ENCODE measurements around the gene ERICH3.

The ERICH3 gene, protein sequence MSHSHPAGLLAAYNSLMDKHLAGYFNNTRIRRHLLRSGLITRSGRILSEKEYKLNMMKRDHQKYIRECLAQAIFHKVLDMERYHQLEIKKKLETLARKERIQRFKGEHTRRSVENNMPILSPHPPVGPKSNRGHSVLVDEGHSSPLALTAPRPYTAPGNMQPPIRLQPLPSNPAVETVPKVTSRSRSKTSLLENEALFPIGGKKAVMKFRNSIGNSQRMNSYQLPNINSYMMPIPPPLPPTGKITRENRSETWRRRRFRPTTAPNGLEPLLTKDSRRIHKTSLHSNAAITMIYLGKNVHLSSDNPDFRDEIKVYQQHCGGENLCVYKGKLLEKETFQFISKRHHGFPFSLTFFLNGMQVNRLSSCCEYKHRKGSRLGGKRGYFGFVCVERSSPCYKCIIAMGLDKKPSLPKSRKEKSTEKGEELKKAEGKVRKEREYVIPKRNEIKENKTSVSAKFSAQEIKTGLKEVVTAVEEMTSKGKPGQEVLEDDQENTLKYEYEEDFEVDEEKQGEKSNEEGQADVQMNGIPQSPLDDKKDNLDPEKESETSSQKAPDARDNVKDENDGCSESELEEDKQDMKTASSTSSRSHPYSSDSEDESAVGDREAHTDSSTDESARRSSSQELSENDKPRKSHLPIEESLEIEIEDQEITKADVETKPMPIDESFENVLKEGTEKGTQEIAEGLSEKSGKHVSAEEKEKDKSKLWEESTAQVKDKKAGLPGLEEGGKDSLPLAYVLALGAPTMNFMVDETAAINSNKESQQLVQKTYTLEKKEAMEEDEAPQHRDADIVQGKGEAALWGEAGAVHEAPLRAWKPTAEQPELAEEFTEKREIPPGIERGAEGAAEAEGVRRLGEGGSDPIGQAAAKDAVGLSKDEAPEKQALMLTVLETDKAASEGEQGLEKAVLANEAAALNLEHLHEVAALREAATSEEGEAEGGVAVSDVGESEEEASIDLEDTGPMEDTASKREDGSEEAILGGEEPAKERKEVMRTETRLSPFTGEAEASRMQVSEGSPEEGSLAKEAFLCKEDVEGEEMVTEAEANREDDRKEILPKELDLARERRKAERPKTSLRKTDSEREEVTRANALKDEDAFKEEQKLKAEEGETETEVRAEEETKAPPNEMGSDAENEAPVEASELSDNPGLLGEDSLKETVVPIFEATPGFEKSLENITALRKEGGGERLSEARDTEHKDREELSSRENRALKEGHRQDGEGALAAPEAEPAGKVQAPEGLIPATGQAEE (N-terminal part only)

DNA sequence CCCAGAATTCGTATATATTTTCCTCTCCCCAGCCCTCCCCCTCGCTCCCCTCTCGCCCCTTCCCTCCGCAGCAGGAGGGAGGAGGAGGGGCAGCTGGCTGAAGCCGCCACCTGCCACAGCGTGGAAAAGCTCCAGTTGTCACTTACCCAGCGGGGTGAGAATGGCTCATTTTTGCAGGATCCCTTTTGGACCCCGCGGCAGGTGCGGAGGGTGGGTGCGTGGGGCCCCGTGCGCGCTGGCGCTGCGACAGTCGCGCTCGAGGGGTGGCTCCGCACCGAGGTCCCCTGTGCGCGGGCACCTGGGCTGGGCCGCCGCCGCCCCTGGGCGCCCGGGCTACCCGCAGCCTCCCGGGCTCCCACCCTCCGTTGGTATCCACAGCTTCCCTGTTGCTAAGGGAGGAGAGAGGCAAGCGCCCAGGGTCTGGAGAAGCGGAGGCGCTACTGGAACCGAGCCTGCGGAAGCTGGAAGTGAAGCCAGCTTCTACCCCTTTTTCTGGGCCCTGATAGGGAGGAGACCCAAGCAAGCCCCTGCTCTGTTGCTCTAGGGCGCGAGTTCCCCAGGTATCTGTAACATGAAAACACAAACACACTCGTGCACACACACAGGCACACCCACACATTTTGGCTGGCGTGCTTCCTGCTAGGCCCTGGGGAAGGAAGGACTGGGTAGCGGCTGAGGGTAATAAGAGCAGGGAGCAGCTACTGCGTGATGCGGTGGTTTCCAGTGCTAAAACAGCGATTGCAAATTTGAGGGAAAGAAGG lies at the start of gene ERICH3:
Gene ERICH3 (minus strand): TSS at position 442 of the 761 bp plus-strand sequence. CDS start 273 bp downstream, at position 169.
- DNase-seq (ENCODE audit: extremely low read depth in 1 of 2, low read depth in 1 of 2): no peak

DNA sequence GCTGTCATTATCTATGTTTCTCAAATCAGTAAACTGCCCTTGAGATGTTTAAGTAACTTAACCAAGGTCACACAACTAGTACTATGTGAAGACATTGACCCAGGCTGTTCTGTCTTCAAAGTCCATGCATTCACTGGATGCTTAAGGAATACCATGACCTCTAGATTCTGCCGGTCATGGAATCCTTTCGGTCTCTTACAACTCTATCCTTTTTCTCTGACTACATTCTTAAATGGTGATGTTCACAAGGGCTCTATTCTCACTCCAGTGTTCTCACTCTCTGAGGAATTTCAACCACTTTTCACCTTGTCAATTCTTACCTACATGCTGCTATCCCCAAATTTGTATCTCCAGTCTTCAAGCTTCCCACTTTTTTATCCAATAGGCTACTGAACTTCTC lies 44.0 kb upstream of the ERICH3 start:
- no peak for DNase-seq (ENCODE audit: extremely low read depth in 1 of 2, low read depth in 1 of 2)

DNA sequence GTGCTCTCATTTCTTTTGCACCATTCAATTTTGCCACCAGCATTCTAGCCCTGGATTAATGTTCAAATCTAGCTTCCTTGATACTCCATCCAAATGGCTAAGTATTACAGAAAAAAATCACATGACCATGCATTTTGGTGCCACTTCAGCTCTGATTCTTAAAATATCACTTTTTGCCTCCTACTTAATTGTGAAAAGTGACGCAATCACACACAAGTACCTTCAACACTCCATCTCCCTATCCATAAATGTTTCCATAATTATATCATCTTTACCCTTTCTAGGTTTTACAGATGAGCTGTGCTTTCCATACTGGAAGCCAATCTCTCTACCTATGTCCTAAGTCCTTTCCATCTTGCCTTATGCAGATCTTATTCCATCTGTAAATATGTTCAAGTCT lies 43.2 kb upstream of the ERICH3 start:
- DNase-seq (ENCODE audit: extremely low read depth in 1 of 2, low read depth in 1 of 2): no peak

DNA sequence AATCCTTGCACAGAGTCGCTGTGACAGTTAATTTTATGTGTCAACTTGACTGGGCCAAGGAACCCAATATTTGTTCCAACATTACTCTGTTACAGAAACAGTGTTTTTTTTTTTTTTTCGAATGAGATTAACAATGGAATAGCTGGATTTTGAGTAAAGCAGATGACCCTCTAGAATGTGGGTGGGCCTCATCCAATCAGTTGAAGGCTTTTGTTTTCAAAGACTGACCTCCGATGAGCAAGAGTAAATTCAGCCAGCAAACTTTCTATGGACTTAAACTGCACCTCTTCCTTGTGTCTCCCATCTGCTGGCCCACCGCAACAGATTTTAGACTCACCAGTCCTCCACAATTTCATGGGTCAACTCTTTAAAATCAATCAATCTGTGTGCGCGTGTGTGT lies 42.2 kb upstream of the ERICH3 start:
- no peak for DNase-seq (ENCODE audit: extremely low read depth in 1 of 2, low read depth in 1 of 2)

DNA sequence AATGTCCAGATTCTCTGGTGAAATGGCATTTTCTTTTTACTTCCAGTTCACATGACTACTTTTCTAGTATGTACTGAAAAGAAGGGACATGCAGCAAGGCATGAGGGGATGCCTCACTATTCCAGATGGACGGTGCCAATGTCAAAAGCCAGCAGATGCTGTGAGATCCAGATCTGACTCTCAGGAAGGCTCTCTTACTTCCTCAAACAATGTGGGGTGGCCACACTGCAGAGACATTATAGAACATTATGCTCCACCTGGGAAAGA lies 41.6 kb upstream of the ERICH3 start:
- DNase-seq (ENCODE audit: extremely low read depth in 1 of 2, low read depth in 1 of 2): no peak

DNA sequence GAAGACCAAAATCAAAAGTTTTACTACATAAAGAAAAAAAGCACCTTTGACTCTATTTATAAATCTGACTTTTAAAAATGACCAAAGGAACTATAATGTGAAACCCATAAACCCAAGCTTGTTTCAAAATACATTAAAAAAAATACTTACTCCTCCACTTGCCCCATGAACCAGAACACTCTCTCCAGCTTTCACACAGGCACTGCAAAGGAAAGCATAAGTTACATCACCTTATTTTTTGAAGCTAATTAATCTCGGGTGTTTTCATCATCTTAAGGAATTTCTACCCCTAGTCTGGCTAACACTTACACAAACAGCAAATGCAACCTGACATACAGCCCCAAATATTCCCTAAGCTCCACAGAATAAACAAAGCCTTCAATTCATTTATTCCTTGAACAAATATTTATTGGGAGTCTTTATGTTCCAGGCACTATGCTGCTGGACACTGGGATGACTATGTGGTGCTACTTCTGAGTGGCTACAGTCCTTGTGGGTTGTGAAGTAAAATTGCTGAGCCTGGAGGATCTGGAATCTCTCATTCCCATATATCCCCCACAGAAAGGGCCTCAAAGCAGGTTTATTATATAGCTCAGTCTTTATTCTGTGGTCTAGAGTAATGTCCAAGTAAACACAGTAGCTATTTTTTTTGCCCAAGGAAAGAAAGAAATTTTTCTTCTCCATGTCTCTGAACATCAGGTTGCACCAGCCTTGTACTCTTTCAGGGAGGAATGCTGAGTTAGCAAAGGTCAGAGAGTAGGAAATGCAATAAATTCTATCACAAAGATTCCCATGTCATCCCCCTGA lies 41.0 kb upstream of the ERICH3 start:
- DNase-seq (ENCODE audit: extremely low read depth in 1 of 2, low read depth in 1 of 2): no peak

DNA sequence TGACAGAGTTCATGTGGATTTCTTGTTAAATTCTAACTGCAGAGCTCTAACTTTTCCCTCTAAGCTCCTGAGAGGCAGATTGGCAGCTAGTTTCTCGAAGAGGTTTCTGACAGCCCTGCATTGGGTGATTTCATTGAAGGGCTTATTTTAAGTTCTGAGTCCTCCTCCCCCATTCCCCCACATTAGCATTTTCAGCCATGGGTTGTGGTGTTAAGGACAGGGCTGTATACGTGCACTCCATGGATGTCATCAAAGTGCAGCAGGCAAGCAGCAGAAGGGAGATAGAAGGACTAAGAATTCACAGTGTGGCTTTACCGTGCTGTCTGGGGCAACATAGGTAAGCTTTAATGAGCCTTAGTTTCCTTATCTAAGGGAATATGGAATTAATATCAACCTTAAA lies 40.3 kb upstream of the ERICH3 start:
- DNase-seq (ENCODE audit: extremely low read depth in 1 of 2, low read depth in 1 of 2): no peak

DNA sequence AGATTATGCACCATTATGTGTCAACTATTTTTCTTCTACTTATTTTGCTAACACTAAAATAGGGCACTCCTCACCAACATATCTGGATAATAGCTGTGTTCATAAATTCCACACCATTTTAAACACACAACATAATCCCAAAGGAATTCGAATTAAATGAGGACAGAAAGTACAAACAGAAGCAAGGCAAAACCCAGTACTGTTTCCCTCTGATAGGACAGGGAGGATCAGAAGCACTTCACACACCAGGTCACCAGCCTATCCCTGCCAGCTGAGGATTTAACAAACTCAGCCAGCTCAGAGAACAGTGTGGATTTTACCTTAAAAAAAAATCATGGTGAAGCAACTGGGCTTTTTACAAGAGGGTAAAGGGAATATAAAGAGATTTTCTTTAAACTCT lies 39.3 kb upstream of the ERICH3 start:
- no peak for DNase-seq (ENCODE audit: extremely low read depth in 1 of 2, low read depth in 1 of 2)

DNA sequence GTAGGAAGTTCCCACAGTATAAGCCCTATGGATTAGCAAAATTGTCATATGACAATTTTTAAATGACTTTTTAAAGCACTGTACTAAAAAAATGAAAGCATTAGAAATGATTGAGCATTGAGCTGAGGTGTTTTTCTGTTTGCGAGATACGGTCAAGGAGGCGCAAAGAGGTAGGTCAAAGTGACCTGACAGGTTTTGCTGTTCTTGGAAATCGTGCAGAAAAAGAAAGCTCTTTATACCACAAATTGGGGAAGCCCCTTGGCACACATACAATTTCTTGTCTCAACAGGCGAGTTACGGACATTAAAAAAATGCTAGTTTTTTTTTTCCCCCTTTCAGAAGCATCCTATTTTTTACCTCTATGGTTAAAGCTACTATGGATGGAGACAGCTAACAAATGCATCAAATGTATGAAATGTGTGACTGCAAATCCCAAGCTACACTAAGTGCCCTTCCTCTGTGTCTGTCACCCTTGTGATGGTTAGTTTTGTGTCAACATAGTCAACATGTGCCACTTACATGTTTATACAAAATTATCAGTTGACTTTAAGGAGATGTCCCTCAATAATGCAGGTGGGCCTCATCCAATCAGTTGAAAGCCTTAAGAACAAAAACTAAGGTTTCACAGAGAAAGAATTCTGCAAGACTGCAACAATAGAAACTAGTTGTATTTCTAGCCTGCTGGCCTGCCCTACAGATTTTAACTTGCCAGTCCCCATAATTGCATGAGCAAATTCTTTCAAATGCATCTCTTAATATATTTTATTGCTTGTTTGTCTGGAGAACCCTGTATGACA lies 30.0 kb upstream of the ERICH3 start:
- no peak for DNase-seq (ENCODE audit: extremely low read depth in 1 of 2, low read depth in 1 of 2)

DNA sequence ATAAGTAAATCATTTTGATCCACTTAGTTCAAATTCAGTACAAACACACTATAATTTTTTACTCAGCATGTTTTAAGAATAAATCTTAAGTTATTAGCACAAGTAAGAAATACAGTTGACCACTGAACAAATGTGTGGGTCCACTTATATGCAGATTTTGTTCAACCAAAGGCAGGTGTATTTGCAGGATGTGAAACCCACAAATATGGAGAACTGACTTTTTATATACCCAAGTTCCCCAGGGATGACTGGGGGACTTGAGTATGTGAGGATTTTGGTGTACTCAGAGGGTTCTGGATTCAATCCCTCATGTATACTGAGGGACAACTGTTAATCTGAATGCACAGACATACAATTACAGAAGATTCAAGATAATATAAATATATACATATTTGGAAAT lies 25.7 kb upstream of the ERICH3 start:
- no peak for DNase-seq (ENCODE audit: extremely low read depth in 1 of 2, low read depth in 1 of 2)

DNA sequence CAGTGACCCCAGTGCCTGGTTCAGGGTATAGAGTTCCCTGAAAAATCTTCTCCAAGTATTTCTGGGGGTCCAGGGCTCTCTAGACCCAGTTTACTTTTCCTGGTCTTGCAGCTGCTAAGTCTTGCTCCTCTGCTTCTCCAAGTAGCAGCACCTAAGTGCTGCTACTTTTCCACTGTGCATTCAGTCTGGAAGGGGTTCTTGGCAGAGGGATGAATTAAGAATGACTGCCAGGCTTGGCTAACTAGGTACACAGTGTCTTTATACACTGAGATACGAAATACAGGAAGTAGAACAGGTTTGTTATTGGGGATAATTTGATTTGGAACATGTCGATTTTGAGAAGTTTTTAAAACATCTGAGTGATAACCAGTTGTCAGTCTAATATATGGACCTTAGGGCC lies 24.2 kb upstream of the ERICH3 start:
- DNase-seq (ENCODE audit: extremely low read depth in 1 of 2, low read depth in 1 of 2): no peak

DNA sequence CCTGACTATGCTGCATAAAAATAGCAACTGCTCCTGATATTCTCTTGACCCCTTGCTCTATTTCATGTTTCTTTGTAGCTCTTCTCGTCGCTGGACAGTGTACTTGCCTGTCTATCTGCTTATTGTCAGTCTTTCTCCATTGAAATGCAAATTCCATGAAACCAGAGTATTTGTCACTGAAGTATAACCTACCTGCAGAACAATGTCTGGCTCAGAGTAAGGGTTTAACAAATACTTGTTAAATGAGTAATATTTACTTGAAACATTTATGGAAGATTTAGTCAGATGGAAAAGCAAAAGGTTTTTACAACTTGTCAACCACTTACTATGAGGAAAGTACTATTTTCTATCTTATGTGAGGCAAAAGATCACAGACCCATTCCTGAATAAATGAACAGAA lies 19.9 kb upstream of the ERICH3 start:
- no peak for DNase-seq (ENCODE audit: extremely low read depth in 1 of 2, low read depth in 1 of 2)

DNA sequence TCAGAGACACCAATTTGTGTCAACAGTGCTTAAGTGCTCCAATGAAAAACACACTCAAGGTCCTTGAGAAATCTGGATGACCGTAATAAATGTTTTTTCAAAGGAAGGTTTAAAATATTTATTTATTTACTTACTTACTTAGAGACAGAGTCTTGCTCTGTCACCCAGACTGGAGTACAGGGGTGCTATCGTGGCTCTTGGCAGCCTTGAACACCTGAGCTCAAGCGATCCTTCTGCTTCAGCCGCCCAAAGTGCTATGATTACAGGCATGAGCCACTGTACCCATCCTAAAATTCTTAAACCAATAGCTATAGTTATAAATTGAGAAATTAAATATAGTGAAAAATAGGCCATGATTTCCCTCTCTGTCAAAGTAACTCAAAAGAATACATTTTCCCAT lies 17.3 kb upstream of the ERICH3 start:
- DNase-seq (ENCODE audit: extremely low read depth in 1 of 2, low read depth in 1 of 2): no peak

DNA sequence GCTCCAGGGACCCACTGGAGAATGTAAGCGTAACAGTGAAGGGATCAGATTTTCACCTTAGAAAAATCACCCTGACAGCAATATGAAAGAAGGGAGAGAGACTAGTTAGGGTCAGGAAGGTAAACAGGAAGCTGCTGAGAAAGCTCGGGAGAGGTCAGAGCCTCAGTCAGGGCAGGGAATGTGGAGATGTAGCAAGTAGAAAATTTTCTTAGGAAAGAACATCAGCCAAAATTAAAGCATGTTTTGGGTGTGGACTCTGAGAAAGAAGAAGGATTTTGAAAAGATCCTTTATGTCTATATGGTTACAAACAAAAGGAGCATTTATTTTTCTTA lies 16.7 kb upstream of the ERICH3 start:
- no peak for DNase-seq (ENCODE audit: extremely low read depth in 1 of 2, low read depth in 1 of 2)

DNA sequence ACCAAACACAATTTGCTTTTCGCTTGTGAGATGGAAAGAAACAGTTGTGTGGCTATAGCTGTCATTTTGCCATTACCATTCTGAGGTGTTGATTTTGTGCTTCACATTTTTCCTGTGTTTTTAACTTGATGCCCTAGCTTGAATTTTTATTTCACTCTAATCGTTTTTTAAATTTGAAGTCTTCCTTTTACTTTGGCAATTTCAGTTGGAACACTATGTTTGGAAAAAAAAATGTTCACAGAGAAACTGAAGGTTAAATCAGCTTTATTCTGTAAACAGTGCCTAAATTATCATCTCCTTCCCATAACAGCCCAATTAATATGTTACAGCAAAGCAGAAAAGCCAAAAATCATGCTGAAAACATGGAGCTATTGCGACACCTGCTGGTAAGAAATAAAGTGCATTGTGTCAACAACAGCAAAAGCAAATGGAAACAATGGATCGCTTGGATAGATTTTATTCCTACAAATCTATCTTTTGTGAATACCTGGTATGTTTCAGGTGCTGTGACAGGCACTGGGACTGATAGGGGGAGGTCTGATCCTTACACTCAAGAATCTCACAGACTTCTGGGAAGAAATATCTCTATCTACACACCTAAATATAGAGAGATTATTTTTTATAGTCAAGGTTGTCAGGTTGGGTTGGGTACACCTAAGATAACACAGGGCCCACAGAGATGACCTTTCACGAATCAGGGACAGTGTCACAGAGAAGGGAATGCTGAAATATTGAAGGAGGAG lies 16.2 kb upstream of the ERICH3 start:
- DNase-seq (ENCODE audit: extremely low read depth in 1 of 2, low read depth in 1 of 2): no peak

DNA sequence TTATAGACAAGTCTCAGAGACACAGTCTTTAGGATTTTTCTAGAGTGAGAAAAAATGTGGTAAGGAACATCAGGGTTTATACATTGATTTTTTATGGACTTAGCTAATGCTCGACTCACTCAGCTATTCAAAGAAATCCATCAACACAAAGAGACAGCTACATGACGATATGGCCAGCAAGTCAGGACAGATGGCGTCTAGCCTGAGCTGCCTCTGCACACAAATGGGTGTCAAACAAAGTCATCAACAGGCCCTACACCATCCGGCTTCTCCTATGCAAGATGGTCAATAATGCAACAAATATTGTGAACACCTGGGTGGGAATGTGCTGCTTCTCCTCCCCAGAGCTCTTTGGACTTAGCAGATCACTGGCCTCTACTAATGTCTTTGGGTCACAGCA lies 13.3 kb upstream of the ERICH3 start:
- no peak for DNase-seq (ENCODE audit: extremely low read depth in 1 of 2, low read depth in 1 of 2)

DNA sequence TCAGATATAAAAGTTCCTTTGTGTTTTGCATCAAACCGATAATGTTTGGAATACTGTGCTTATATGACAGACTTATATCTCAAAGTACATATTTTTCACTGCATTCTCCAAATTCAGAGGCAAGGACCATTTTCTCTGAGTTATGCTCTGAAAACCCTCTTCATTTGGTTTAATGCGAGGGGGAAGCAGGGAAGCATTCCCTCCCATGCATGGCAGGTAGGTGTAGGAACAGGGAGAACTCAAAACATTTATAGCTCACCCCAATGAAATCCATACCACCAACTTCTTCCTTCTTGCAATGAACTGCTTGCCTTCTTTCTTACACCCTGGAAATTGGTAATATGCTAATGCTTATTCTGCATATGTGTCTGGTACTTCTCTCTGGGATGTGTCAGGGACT lies 10.7 kb upstream of the ERICH3 start:
- DNase-seq (ENCODE audit: extremely low read depth in 1 of 2, low read depth in 1 of 2): no peak

DNA sequence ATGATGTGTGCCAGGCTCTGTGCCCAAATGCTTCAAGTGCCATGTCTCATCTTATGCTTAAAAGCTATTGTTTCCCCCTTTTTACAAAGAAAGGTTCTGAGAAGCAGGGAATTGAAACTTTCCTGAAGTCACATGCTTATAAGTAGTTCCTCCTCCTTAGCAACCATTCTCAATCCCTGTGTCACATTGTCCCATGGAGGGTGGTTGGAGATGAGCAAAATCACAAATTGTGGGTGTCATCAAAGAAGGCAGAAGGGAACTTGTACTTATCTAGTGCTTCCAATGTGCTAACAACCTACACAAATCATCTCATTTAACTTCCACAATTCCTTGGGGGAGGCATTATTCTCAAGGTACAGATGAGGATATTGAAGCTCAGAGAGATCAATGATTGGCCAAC lies 10.1 kb upstream of the ERICH3 start:
- no peak for DNase-seq (ENCODE audit: extremely low read depth in 1 of 2, low read depth in 1 of 2)

DNA sequence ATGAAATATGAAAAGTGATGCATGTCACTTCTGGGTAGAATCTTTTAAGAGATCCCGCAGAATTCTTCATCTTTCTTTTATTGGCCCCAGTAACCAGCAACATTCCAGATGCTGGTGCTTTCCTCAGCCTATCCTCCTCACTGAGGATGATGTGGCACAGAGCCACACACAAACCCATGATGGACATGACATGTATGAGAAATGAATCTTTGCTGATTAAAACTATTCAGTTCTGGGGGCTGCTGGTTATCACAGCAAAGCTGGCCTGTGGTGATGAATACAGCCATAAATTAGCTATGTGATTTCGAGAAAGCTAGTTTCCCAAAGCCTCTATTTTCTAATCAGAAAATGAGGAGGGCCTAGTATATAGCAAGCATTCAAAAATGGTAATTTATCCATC lies 8.3 kb upstream of the ERICH3 start:
- no peak for DNase-seq (ENCODE audit: extremely low read depth in 1 of 2, low read depth in 1 of 2)
